Stimulated activated CD4-positive, alpha-beta T cell treated with anti-CD3 and anti-CD28 coated beads, TNF-alpha, amount 100 ng/mL, for 48 hours (primary cell): ENCODE measurements around the gene AIRE.
"Not testable (repeated sequence)": the region's sequence is repeated elsewhere in the genome, so short reads cannot be mapped to it uniquely, and the experiment has no call there.

ENCODE experiments used
- DNase-seq, 3 donors: peaks; one replicate each; pipeline ENCODE4 v3.0.0-alpha.2; 2020; ENCODE audit warnings: low read depth in 3 of 3

AIRE gene

GRCh38 chr21:44267655-44268142, 18.0 kb upstream of the AIRE start:
- no peak for DNase-seq

- no peak for DNase-seq
Observed at GRCh38 chr21:44269090-44269489, 16.6 kb upstream of the AIRE start.

GRCh38 chr21:44271558-44272283, 14.0 kb upstream of the AIRE start:
- no peak for DNase-seq

GRCh38 chr21:44272284-44272858, 13.3 kb upstream of the AIRE start:
- DNase-seq, result no peak

GRCh38 chr21:44273046-44273445, 12.6 kb upstream of the AIRE start:
- no peak for DNase-seq

GRCh38 chr21:44275041-44275440, 10.6 kb upstream of the AIRE start:
- DNase-seq, result no peak

- no peak for DNase-seq
Observed at GRCh38 chr21:44279354-44280260, 6.1 kb upstream of the AIRE start.

GRCh38 chr21:44281801-44282200, 3.9 kb upstream of the AIRE start:
- DNase-seq, result no peak

GRCh38 chr21:44282370-44282769, 3.3 kb upstream of the AIRE start:
- no peak for DNase-seq

GRCh38 chr21:44283211-44283785, 2.4 kb upstream of the AIRE start:
- DNase-seq, result not testable (repeated sequence)

- no peak for DNase-seq
Observed at GRCh38 chr21:44283948-44284347, 1.7 kb upstream of the AIRE start.

GRCh38 chr21:44286086-44286715, 525 bp downstream of the AIRE start:
- no peak for DNase-seq

- no peak for DNase-seq
Observed at GRCh38 chr21:44286716-44287632, 1.3 kb downstream of the AIRE start.

GRCh38 chr21:44288251-44289110, 2.8 kb downstream of the AIRE start:
- no peak for DNase-seq

- DNase-seq, result no peak
Observed at GRCh38 chr21:44289381-44290010, 3.8 kb downstream of the AIRE start.

GRCh38 chr21:44290327-44291077, 4.8 kb downstream of the AIRE start:
- DNase-seq, result no peak

- DNase-seq, result no peak
Observed at GRCh38 chr21:44291078-44291935, 5.6 kb downstream of the AIRE start.
